NOMO-1 treated with DMSO at 0.1 percent for 48 hours (cell line): ENCODE data around the gene PTPRD.

Source experiments
- DNase-seq: peaks from one replicate; lab custom pipeline; 2025; ENCODE audit not compliant: unreplicated experiment; lab: John Stamatoyannopoulos, UW

PTPRD gene

DNA sequence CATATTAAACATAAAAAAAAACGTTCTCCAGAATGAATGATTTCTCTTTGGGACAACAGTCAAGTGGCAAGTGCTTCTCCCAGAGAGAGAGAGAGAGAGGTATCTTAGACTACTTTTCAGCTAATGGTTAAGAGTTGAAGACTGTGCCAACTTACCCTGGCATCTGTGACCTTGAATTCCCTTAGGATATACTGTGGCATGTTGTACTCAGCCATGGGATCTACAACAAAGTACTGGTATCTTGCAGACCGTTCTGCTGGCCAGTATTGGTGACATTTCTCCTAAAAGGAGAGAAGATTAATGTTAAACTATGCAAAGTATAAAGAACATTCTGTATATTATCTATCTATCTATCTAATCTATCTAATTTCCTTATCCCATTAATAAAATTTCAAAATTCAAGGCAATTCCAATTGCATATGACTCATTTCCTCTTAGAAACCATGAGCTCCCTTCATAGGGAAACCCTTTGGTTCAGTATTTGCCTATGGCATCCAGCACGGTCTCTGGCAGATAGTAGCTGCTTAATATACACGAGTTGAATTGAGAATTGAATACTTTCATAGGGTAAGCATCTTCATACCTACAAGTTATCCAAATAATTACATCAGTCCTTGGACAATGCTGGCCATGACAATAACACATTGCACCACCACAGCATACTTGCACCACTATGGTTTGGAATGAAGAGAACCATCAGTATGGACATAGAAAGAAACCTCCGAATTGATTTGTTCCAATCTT lies 2273.9 kb downstream of the PTPRD start:
- DNase-seq = no peak

DNA sequence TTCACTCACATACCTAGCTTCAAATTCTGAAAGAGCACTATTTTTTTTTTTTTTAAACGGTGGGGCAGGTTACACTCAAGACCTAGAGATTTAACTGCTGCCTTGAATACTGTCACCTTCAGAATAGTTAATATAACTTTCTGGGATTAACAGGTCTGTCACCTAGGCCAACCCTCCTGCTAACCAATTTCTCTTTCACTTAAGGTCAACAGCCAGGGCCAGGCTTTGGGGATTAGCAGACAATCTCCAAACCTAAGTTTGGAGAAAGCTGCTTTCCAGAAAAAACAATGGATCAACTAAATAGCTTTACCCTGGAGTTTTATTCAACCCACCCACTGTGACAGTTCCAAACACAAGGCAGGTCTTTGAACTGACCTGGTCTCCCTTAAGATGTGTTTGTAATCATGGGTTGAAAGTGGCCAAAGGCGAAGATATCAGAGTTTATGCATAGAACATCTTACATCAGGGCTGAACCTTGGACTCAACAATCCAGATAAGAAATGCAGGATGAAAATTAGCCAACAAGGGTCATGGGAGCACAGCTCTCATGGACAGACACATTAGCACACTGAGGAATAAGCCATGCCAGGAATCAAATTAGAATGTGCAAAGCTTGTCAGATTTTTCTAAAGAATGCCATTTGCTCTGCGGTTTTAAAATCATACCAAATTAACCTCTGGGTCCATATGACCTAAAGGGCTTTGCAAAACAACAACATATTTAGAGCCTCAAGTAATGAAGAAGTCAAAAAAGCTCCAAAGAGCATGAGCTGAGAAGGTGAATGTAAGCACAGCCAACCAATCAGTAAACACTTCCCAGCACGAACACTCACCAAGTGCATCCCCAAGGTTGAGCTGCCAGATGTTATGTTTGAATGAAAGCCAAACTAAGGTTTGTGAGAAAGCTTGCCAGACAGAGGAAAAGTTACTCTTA lies 2274.7 kb downstream of the PTPRD start:
- no peak for DNase-seq

DNA sequence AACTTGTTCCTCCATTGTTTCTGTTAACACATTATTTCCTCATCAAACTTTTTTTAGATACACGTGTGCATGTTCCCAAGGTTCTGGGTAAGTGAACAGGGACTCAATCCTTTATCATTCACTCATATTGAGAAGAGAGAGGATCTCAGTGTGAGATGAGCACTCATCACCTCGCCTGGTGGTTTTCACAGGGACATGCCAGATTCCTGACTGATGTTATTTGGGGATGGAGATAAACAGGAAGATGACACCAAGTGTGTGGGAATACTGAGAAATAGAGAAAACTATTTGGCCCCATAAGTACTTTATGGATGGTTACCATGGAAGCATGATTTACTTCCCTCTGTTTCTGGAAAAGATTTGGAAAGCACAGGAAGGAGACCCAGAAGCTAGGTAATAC lies 2279.9 kb downstream of the PTPRD start:
- no peak for DNase-seq

DNA sequence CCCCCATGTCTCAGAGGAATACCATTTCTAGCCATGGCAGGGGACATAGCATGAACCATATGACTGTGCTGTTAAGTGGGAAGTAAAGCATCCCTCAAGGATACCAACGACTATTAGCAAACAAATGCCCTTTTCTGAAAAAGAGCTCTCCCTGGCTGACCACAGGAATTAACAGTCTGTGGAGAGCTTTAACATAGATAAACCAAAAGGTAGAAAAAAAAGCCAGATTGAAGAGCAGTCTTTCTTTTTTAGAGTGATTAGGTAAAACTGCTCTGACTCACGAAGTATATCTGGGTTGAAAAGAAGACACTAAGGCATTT lies 2280.5 kb downstream of the PTPRD start:
- no peak for DNase-seq

DNA sequence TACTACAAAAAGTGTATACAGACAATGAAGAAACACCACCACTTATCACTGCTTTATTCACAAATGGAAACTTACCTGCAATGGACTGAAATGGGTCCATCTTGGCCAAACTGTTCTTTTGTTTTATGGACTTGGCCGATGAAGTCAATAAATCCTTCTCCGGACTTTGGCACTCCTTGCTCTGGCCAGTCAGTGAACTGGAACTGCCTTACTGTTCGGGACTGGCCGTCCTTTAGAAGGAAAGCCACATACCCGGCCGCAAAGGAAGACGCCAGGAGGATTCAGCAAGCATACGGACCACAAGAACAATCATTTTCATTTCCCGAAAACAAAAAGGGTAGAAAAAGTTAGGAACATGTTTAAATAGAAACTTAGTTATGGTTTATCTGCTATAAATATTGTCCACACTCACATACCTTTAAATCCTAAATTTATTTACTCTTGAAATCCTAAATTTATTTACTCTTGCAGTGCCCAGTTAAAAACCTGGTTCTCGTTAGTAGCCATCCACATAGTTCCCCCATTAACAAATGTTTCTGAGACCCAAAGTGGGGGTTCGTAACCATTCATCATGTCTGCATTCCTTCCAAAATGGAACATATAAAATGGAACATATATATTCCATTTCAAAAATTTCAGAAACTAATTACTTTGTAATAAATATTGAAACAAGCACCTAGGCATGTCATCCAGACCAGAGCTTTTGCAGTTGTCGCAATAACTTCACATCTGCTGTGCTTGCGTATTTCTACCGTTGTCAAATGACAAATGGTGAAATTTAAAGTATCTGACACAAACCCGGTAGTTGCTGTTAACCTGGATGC lies 2281.1 kb downstream of the PTPRD start:
- no peak for DNase-seq

DNA sequence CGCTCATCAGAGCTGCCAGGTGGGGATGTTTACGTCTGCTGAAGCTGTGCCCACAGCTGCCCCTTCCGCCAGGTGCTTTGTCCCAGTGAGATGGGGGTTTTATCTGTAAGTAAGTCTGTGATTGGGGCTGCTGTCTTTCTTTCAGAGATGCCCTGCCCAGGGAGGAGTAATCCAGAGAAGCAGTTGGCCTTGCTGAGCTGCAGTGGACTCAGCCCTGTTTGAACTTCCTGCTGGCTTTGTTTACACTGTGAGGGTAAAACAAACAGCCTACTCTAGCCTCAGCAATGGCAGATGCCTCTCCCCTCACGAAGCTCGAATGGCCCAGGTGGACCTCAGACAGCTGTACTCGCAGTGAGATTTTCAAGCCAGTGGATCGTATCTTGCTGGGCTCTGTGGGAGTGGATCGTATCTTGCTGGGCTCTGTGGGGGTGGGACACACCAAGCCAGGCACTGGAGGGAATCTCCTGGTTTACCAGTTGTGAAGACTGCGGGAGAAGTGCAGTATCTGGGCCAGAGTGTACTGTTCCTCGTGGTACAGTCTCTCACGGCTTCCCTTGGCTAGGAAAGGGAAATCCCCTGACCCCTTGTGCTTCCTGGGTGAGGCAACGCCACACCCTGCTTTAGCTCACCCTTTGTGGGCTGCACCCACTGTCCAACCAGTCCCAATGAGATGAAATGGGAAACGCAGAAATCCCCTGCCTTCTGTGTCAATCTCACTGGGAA lies 2283.1 kb downstream of the PTPRD start:
- no peak for DNase-seq

DNA sequence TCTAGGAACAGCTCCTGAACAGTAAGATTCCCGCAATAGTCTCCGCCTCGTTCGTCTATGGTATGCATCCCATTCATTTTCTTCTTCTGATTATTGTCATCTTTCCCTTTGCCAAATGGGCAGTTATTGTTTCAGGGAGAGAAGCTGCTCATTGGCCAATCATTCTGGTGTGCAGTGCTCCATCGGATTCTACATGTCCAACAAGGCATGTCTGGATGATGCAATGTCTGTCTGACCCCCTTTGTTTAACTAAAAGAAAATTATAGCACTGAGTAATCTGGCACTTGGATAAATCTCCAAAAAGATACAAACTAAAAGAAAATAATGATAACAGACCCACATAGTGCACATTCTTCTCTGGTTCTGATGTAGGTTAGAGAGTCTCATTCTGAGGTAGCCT lies 2297.6 kb downstream of the PTPRD start:
- DNase-seq = no peak

DNA sequence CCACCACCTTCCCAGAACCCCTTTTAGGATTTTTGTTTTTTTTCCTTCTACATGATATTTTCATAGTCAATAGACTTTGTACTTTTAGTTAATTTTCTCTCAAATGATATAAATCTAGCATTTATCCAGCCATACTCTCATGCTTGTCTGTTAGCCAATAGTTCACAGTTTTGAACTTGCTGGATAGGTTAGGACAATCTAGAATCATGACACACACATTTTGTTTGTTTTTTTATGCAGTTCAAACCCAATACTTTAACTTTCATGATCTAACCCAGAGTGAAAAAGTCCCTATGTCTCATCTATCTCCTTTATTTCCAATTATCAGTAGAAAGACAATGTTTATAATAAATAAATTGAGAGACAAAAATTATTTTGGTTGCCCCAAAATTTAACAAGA lies 2303.5 kb downstream of the PTPRD start:
- no peak for DNase-seq

DNA sequence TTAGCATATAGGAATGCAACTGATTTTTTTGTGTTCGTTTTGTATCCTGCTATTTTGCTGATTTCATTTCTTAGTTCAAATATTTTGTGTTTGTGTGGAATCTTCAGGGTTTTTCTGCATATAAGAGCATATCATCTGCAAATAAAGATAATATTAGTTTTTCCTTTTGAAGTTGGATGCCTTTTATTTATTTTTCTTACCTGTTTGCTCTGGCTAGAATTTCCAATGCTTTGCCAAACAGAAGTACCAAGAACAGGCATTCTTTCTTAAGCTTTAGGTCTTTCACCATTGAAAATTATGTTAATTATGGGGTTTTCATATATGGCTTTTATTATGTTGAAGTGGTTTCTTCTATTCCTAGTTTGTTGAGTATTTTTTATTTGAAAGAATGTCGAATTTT lies 2308.1 kb downstream of the PTPRD start:
- DNase-seq = no peak

DNA sequence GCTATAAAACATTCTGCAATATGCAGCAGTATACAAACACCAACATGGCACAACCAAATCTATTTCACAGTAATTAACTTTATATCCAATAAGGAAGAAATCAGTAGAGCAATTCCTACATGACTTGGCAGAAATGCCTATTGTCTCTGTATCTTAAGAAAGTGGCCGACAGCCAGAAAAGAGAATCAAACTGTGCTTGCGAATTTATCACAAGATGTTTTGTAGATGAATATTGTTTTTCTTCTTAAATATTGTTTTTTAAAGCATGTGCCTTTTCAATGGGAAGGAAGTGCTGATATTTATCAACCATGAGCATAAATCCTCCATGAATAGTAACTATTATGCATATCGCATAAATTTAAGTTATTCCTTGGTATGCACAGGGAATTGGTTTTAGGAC lies 2311.5 kb downstream of the PTPRD start:
- no peak for DNase-seq

DNA sequence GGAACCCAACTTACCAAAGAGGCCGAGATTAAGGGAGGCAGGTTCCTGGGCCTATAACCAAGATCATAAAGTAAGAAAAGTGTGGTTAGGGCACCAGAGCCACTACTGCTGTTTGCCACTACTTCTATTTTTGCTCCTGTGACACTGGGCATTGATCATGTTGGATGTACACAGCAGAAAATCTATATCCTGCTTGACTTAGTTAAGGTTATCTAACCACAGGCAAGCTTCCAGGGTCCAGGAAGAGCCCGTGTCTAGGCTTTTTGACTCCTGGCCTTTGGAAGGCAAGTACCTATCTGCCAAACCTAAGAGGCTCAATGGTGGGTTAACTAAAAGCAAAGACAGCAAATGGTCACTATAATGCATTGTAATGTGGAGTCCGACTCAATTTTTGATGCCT lies 2315.8 kb downstream of the PTPRD start:
- no peak for DNase-seq

DNA sequence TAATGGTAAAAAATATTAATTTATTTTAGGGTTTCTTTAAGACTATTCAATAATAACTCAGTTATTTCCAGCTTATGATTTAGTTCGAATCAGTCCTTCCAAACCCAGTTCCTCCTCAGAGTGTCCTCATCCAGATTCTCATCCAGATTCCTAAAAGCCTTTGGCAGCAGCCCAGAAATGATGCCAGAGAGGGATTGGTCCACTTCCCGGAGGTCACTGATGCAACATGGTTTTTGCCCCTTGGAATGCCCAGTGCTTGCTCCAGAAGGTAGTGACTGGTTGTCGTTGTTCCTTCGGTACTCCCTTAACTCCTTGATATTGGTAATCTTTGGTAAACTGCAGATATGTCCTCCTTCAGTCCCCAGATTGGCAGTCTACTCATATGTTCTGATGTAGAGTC lies 2320.1 kb downstream of the PTPRD start:
- no peak for DNase-seq

DNA sequence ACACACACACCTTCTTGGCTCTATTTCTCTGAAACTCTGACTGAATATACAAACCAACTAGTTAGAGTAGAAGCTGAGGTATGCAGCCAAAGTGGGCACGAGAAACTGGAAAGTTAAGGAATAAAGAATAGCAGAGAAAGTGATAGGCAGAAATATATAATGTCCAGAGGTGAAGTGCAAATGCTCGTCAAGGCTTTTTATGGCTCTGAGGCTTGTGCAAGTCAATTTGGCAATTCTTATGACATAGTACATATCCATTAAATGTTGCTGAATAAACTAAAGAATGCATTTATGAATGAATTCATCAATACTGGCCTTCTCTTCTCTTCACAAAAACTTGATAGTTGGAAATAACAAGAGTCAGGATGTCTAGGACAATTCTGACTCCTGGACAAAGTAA lies 2323.1 kb downstream of the PTPRD start:
- no peak for DNase-seq

DNA sequence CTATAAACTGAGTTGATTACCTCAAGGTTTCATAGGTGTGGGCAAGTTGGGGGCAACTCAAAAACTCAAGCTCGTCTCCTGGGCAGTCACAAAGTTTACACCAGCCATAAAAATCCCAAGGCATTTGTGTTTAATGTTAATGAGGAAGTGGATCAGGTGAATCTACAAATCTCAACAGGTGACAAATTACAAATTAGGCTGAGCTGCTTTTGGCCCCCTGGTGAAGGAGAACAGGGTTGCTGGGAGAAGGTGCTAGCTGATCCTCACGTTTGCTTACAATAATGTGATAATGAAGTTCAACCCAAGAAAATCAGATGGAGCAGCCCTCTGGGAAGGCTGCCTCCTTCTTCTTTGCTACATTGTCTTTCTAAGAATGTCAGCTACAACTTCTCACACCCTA lies 2324.8 kb downstream of the PTPRD start:
- DNase-seq = no peak

DNA sequence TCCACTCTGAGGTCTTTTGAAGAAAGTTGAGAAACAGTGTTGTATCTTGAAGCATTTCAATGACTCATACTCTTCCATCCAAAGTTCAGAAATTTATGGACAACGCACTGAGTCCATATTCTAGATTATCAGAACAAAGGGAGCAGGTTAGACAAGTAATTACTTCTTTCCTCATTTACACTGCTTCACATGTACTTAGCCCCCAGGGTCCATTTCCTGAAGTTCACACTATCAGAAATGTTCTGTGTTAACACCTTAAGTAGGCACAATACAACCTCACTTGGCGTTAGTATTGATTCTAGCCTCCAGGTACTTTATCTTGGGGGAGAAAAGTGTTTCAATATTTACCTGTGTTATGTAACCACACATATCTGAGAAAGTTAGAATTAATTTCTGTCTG lies 2325.3 kb downstream of the PTPRD start:
- no peak for DNase-seq

DNA sequence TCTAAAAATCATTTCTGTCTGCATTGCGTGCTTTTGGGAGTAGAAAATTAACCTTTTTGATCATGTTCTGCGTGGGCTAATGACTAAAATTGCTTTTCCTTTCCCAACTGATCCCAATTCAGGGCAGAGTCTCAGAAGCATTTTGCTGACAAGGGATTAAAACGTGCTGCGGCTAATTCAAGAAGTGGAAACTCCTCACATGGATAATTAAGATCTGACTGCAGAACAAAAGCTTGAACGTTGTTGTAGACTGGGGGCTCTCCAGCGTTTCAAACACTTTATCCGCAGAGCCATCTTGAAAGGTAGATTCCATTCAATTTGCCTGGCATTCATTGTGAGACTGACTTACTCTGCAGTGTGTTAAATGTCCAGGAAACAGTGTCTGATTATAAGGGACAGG lies 2327.9 kb downstream of the PTPRD start:
- DNase-seq = no peak

DNA sequence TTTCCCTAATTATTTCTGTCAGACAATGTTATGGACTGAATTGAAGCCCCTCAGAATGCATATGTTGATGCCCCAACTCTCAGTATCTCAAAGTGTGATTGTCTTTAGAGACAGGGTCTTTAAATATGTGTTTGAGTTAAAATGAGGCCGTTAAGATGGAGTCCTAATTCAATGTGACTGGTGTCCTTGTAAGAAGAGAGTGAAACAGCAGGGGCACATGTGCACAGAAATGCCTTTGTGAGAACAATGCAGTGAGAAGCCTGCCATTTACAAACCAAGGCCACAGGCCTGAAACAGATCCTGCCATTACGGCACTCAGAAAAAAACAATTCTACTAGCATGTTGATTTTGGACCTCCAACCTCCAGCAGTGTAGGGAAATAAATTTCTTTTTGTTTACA lies 2330.3 kb downstream of the PTPRD start:
- DNase-seq = no peak

DNA sequence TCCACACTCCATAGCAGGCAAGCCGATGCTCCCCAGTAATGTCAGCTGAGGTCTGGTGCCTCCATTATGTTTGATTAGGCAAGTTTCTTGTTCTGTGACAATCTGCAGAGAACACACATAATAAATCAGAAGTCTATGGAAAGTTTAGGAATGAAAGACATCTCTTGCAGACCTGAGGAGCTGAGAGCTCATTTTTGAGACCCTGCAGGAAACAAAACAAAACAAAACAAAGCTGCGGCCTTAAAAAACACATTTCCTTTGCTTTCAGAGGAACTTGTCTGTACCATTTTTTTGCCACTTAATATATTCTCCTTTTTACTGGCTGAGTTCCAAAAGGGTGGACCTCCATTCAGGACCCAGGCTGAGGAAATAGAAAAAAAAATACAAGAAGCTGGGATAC lies 2332.0 kb downstream of the PTPRD start:
- no peak for DNase-seq

DNA sequence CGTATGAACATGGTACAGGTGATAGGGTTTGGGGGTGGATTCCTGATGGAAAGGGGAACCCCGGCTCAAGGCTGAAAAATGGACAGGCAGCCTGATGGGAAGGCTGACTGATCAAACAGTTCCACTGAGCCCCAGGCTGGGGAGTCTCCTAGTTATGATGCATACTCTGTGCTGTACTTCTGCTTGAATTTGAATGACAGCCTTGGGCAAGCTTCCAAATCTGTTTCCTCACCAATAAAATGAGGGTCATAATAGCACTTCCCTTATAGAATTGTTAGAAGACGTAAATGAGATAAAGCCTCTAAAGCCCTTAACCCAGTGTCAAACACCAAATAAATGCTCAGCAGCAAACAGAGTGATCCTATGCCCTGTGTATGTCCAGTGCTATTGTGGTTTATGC lies 2334.8 kb downstream of the PTPRD start:
- DNase-seq = no peak

DNA sequence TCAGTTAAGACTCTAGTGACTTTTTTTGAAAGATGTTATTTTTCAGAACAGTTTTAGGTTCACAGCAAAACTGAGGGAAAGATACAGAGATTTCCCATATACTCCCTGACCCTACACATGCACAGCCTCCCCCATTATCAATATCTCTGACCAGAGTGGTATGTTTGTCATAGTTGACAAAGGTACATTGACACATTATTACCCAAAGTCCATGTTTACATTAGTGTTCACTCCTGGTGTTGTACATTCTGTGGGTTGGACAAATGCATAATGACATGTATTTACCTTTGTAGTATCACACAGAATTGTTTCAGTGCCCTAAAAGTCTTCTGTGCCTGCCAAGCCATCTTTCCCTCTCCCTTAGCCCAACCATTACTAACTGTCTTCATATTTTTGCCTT lies 2342.6 kb downstream of the PTPRD start:
- no peak for DNase-seq

DNA sequence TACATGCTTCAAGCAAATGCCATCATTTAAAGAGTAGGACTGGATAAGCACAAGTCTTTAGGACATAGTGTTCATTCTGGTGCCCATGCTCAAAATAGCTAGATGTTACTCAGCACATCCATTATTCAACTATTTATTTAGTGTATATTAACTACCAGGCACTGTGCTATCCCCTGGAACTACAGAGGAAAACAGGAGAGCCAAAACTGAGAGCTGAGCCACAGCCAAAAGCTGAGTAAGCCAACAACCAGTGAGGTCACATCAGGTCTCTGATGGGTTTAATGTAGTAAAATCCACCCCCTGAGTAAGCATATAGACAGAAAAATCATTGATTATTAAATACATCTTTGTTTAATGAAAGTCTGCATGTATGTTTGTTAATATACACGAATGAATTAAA lies 2343.9 kb downstream of the PTPRD start:
- DNase-seq = no peak
